GM12801 (cell line): ENCODE measurements around the gene SNX13.

Experiments
- TF ChIP-seq, protein P1 (sequence below): IDR thresholded peaks from one replicate; pipeline ENCODE4 v1.5.1; 2011; ENCODE audit warnings: control low read depth; ENCODE audit not compliant: insufficient read length; ENCODE audit errors: extremely low read depth

Gene SNX13

DNA sequence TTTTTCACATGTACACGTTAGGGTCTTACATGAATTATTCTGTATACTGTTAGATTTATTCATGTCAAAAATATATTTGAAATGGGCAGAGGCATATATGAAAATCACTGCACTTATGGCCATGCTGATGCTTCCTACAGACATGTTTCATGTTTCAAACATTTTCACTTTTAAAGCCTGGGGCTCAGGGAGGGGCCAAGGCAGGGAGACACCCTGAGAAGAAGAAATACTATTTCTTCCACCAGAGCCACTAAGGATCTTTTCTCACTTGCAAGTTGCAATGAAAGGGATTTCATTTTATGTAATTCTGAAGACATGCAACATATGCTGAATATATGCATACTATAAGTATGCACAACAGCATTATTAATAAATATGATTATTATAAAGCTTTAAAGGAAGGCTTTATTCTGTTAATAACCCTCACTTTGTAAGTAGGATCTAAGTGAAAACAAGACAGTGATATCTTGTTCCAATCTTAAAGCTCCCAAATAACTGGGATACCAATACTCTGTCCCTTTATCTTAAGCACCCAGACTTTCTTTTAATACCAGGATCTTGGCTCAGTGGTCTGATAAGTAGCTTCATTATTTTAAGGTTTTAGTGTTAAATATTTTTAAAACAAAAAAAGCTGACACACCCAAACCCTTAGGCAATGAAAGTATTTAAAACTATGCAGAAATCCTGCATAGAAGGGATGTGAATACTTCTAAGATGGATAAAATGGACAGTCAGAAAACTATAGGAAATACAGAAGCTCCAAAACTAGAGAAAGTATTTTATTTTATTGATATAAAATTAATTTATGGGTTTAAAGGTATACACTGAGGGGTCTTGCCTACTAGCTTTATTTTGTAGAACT is 148.0 kb downstream of the SNX13 start:
- TF ChIP-seq, protein P1, sequence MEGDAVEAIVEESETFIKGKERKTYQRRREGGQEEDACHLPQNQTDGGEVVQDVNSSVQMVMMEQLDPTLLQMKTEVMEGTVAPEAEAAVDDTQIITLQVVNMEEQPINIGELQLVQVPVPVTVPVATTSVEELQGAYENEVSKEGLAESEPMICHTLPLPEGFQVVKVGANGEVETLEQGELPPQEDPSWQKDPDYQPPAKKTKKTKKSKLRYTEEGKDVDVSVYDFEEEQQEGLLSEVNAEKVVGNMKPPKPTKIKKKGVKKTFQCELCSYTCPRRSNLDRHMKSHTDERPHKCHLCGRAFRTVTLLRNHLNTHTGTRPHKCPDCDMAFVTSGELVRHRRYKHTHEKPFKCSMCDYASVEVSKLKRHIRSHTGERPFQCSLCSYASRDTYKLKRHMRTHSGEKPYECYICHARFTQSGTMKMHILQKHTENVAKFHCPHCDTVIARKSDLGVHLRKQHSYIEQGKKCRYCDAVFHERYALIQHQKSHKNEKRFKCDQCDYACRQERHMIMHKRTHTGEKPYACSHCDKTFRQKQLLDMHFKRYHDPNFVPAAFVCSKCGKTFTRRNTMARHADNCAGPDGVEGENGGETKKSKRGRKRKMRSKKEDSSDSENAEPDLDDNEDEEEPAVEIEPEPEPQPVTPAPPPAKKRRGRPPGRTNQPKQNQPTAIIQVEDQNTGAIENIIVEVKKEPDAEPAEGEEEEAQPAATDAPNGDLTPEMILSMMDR, result no peak

DNA sequence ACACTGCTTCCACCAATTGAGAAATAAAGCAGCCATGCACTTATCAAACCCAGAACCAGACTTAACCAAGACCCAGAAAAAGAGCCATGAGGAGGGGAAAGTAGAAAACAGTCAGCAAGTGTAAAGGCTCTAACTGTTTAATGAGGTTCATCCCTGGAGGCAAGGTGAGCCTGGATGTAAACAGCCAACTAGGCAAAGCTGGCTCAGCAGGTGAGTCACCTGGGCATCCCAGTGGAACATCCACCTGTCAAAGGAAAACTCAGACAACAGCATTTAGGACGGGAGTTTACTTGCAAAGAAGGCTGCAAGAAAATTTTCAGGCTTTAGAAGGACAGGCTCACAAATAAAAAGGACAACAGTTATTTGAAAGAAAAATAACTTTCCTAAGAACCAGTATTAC is 153.0 kb downstream of the SNX13 start:
- TF ChIP-seq, protein P1, result no peak

DNA sequence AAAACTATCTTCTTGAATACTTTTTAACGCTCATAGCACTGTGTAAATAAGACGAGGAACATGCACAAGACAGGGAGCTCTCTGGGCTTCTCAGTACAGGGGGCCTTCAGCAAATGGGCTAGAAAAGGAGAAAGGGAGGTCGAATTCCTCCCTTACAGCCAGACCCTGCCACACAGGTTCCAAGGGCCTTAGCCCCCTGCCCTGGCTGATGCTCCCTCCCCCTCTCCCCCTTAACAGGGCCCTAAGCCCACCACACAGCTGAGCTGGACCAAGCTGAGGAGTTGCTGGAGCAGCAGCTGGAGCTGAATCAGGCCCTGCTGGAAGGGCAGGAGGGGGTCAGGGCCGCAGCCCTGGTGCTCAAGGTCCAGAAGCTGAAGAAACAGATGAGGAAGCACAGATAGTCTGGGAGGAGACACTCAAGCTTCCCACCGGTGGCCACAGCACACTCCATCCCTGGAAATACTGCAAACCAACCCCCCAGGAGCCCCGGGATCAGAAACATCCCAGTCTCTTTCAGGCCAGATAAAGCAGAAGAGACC is 153.9 kb downstream of the SNX13 start:
- TF ChIP-seq, protein P1, result no peak

DNA sequence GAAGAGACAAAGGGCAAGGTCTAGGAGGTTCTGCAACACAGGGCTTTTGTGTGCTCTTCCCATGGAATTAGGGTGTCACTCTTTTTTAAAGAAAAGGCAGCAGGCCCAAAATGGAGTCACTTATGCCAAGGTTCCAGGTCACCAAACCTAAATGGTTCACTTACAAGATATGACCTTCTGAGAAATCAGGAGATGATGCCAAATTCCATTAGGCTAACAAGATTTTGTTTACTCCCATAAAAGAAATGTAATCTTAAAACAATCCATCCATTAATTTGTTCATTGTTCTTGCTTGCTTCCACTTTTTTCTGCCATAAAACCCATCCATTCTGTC is 158.1 kb downstream of the SNX13 start:
- TF ChIP-seq, protein P1, result no peak

DNA sequence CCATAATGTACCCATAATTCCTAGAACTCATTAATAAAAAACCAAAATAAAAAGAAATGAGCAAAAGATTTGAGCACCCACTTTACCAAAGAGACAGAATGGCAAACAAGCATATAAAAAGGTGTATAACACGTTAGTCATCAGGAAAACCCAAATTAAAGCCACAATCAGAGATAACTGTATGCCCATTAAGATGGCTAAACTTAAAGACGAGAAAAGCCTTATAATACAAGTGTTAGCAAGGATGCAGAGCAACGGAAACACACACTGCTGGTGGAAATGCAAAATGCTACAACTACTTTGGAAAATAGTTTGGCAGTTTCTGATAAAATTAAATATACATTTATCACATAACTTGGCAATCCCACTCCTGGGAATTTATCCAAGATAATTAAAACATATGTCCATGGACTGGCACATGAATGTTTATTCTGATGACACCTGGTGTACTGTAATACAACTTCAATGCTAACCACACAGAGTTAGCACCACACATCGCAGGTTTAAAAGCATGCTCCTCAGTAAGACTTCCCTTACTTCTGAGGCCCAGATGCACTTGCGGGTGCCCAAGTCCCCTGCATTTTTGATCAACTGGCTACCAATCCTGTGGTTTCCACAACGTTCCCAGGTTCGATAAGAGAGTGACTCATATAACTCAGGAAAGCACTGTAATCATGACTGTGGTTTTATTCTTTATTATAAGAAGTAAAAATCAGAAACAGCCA is 158.6 kb downstream of the SNX13 start:
- TF ChIP-seq, protein P1, result no peak

DNA sequence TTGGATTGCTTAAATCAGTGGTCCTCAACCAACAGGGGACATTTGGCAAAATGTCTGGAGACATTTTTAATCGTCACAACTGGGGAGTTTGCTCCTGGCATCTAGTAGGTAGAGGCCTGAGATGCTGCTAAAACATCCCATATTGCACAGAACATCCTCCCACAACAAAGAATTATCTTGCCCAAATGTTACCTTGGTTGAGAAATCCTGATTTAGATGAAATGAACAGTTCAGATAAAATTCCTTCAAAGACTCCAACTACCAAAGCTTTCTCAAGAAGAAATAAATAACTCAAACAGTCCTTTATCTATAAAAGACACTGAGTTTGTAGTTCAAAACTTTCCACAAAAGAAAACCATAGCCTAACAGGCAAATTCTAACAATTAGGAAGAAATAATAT is 160.9 kb downstream of the SNX13 start:
- TF ChIP-seq, protein P1, result no peak

DNA sequence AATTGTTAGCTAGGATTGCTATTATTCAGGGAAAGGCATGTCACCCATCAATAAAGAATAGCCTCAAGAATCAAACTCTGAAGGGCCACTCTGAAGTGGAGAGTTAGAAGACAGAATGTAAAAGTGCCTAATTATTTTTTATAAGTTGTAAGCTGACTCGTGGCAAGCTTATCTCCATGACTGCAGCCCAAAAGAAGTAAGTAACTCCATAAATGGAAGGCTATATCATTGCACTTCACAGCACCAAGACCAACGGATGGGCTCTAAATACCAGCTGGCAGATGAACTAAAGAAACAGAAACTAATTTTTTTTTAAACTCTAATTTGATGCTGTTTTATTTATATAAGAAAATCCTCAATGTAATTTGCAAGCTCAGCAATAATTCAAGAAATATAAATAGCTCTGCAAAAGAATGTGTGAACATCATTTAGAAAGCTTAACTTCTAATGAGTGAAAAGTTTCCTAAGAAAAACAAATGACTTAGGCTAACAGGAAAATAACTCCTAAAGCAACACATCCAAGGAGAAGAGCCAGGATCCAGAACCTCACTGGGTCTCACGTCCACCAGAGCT is 165.5 kb downstream of the SNX13 start:
- TF ChIP-seq, protein P1, result no peak
